Fibroblast of upper back skin (primary cell): ENCODE results near the gene CACNA1I.
A peak's percentile ranks its signal among the peaks of the same experiment; 100 is the strongest.
"Not testable (repeated sequence)": the region's sequence is repeated elsewhere in the genome, so short reads cannot be mapped to it uniquely, and the experiment has no call there.

Source experiments
- DNase-seq: peaks from one replicate; pipeline ENCODE4 v3.0.0-alpha.2; 2013

CACNA1I gene

DNA sequence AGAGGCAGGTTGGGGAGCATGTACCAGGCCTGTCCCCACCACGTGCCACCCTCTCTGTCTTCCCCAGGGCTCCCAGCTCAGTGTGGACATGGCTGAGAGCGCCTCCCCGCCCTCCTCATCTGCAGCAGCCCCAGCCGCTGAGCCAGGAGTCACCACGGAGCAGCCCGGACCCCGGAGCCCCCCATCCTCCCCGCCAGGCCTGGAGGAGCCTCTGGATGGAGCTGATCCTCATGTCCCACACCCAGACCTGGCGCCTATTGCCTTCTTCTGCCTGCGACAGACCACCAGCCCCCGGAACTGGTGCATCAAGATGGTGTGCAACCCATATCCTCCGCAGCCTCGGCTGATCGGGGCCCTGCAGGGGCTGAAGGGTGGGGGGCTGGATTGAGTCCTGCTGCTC is at the start of gene CACNA1I:
CACNA1I (plus strand) TSS at position 89 of the 400 bp plus-strand sequence; CDS start at position 89, 0 bp downstream.
- DNase-seq: no peak

DNA sequence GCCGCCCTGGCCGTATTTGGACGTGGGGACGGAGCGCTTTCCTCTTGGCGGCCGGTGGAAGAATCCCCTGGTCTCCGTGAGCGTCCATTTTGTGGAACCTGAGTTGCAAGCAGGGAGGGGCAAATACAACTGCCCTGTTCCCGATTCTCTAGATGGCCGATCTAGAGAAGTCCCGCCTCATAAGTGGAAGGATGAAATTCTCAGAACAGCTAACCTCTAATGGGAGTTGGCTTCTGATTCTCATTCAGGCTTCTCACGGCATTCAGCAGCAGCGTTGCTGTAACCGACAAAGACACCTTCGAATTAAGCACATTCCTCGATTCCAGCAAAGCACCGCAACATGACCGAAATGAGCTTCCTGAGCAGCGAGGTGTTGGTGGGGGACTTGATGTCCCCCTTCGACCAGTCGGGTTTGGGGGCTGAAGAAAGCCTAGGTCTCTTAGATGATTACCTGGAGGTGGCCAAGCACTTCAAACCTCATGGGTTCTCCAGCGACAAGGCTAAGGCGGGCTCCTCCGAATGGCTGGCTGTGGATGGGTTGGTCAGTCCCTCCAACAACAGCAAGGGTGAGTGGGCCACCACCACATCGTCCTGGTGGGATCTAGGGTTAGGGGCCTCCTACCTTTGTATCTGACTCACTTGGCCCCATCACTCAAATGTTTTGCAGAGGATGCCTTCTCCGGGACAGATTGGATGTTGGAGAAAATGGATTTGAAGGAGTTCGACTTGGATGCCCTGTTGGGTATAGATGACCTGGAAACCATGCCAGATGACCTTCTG is 49.3 kb upstream of the CACNA1I start:
- DNase-seq: peak; percentile 75

DNA sequence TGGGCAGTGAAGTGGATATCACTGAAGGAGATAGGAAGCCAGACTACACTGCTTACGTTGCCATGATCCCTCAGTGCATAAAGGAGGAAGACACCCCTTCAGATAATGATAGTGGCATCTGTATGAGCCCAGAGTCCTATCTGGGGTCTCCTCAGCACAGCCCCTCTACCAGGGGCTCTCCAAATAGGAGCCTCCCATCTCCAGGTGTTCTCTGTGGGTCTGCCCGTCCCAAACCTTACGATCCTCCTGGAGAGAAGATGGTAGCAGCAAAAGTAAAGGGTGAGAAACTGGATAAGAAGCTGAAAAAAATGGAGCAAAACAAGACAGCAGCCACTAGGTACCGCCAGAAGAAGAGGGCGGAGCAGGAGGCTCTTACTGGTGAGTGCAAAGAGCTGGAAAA is 48.5 kb upstream of the CACNA1I start:
- not testable (repeated sequence) for DNase-seq

GRCh38 chr22:39522567-39523300 is 47.8 kb upstream of the CACNA1I start:
- peak; percentile 67 for DNase-seq

GRCh38 chr22:39524089-39524752 is 46.3 kb upstream of the CACNA1I start:
- DNase-seq: no peak

- no peak for DNase-seq
Measured at GRCh38 chr22:39524753-39525657, 45.5 kb upstream of the CACNA1I start.

- DNase-seq: no peak
Measured at GRCh38 chr22:39525658-39525975, 44.9 kb upstream of the CACNA1I start.

DNA sequence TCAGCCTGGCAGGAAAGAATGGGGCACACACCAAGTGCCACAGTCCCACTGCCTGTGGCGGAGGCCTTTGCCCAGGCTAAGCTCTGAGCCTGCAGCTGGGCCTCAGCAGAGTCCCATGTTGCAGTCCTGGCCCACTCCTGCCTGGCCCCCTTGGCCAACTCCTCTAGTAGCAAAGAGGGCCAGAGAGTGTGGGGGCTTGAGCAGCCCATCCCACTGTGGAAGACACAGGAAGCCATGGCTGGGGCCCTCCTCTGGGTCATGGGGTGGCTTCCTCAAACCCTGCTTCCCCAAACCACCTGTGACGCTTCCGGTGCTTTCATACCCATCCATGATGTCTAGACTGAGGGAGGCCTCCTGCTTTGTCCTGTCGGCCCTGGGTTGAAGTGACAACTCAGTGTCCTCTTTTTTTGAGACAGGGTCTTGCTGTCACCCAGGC is 43.8 kb upstream of the CACNA1I start:
- DNase-seq: no peak

DNA sequence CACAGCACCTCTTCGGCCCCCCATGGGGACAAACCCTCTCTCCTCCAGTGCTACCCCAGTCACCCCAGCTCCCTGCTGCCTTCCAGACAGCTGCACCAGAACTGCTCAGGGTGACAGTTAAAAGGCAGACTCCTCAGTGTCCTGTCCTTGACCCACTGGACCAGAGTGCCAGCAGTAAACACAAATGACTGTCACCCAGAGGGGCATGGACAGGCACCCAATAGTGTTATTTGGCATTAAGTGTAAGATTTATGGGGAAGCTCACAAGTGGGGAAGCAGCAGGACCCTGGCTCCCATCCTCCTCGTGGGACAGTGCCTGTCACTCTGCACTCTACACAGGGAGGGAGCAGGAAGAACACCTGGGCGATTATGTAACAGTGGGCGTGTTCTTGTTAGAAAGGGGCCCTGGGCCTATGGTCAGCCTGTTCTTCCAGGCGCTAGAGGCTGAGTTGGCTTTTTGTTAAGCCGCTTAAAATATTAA is 43.0 kb upstream of the CACNA1I start:
- DNase-seq: no peak

- DNase-seq: no peak
Measured at GRCh38 chr22:39528080-39528661, 42.4 kb upstream of the CACNA1I start.

GRCh38 chr22:39528681-39529486 is 41.7 kb upstream of the CACNA1I start:
- peak; percentile 86 for DNase-seq

- DNase-seq: no peak
Measured at GRCh38 chr22:39529487-39529851, 41.1 kb upstream of the CACNA1I start.

DNA sequence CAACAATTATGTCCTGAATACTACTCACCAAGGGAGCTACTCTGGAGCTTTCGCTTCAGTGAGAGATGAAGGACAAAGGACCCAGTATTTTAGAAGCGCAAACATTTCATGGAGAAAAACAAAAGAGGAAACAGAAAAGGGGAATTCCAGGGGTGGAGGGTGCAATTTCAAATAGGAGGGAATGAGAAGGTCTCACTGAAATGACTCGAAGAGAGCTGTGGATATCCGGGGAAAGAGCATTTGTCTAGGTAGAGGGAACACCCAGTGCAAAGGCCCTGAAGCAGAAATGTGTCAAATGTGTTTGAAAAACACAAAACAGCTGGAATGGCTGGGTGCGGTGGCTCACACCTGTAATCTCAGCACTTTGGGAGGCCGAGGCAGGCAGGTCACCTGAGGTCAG is 40.4 kb upstream of the CACNA1I start:
- no peak for DNase-seq

- peak; percentile 48 for DNase-seq
Measured at GRCh38 chr22:39530692-39531331, 39.7 kb upstream of the CACNA1I start.

- peak; percentile 99 for DNase-seq
Measured at GRCh38 chr22:39532215-39533073, 38.1 kb upstream of the CACNA1I start, which contains the start of gene RPS19BP1. RPS19BP1 (minus strand) TSS chr22:39532748; CDS start chr22:39532738, 10 bp downstream.

- DNase-seq: no peak
Measured at GRCh38 chr22:39534092-39534506, 36.5 kb upstream of the CACNA1I start.

DNA sequence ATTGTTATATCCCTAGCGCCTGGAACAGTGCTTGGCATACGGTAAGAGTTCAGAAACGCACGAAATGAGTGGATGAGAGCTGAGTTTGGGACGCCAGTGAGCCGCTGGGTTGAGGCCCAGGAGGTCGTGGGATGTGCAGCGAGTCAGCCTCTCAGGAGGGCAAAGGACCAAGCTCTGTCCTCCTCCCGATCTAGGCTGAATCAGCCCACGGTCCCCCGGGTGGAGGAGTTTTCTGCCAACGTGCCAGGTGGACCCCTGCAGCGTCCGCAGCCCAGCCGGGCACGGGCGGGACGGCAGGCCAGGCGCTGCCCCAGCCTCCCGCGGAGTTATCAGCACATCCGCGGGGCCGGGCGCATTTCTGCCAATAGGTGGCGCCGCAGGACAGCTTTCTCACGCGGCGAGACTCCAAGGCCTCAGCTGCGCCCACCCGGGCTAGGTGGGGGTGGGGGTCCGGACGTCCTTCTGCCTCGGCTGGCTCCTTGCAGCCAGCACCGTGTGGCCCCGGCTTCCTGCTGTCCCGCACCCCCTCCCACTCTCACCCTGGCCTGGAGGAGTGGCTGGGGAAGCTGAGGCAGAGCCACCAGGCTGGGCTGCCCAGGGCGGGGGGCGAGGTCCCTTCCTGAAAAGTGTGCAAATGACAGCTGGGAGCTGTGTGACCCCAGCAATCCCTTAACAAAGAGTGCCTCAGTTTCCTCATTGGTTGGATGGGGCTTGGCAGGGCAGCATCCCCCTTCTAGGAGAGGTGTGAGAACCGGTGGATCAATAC is 35.8 kb upstream of the CACNA1I start:
- peak; percentile 77 for DNase-seq

- no peak for DNase-seq
Measured at GRCh38 chr22:39535357-39535725, 35.2 kb upstream of the CACNA1I start.
